A673 (cell line): Measurements from ENCODE around the gene DAZAP2. TPM values are rescaled to one million over a fixed set of nuclear protein-coding genes. Genes with fewer than 3 reads are reported as not detected.

Source experiments
- BruUV-seq: library from RNA; stranded (reverse); fragments of 400-500 nt; replicated peaks from 2 replicates; lab custom pipeline; 2021; lab: Mats Ljungman, UMichigan
- CTCF ChIA-PET: fragments of 300-600 bp; sonication (Branson Sonifier 250); formaldehyde crosslinking; loops from one replicate; lab custom pipeline; 2022; ENCODE audit warnings: antibody characterized with exemption; lab: Charles Lee
- POLR2A ChIA-PET: fragments of 300-600 bp; sonication (Branson Sonifier 250); formaldehyde crosslinking; loops from one replicate; lab custom pipeline; 2022; ENCODE audit warnings: antibody characterized with exemption; ENCODE audit not compliant: low non-redundant PET; lab: Charles Lee
- DNase-seq: peaks from one replicate; pipeline ENCODE4 v3.0.0-alpha.2; 2015; ENCODE audit warnings: low spot score
- H3K27ac ChIP-seq: fragments of 200-600 bp; sonication (generic); 2 replicates; pipeline ENCODE4 v1.5.1; 2016; ENCODE audit warnings: mixed run types, low read depth, mild to moderate bottlenecking, mixed read lengths, antibody characterized with exemption, low read length; ENCODE audit not compliant: poor library complexity, severe bottlenecking
- H3K27me3 ChIP-seq: fragments of 200-600 bp; sonication (generic); replicated peaks from 2 replicates; pipeline ENCODE4 v1.6.1; 2017; ENCODE audit warnings: mixed run types, low read depth, mild to moderate bottlenecking, mixed read lengths, antibody characterized with exemption, low read length; ENCODE audit not compliant: insufficient read depth, poor library complexity
- H3K36me3 ChIP-seq: fragments of 200-600 bp; sonication (generic); 2 replicates; pipeline ENCODE4 v1.6.1; 2016; ENCODE audit warnings: mixed run types, mild to moderate bottlenecking, mixed read lengths, antibody characterized with exemption, low read length; ENCODE audit not compliant: insufficient read depth, poor library complexity, severe bottlenecking
- H3K4me1 ChIP-seq: fragments of 200-600 bp; sonication (generic); 2 replicates; pipeline ENCODE4 v1.6.1; 2017; ENCODE audit warnings: mixed run types, mild to moderate bottlenecking, mixed read lengths, antibody characterized with exemption, low read length; ENCODE audit not compliant: insufficient read depth, poor library complexity, severe bottlenecking
- H3K4me3 ChIP-seq: fragments of 200-600 bp; sonication (generic); 2 replicates; pipeline ENCODE4 v1.5.1; 2016; ENCODE audit warnings: low read depth, mixed run types, mild to moderate bottlenecking, mixed read lengths, low read length; ENCODE audit not compliant: poor library complexity, severe bottlenecking
- H3K9me3 ChIP-seq: fragments of 200-600 bp; sonication (generic); 2 replicates; pipeline ENCODE4 v1.6.1; 2016; ENCODE audit warnings: mixed run types, low read depth, mild to moderate bottlenecking, mixed read lengths, antibody characterized with exemption, low read length; ENCODE audit not compliant: poor library complexity, severe bottlenecking
- CTCF ChIP-seq: fragments of 300-800, 200-600 bp; sonication (generic); conservative IDR thresholded peaks from 2 replicates; pipeline ENCODE4 v1.5.1; 2017; ENCODE audit warnings: low read depth, mild to moderate bottlenecking, antibody characterized with exemption, low read length, moderate library complexity, mixed read lengths
- EZH2 ChIP-seq: fragments of 200-600 bp; sonication (generic); IDR thresholded peaks from 2 replicates; pipeline ENCODE4 v1.6.1; 2017; ENCODE audit warnings: borderline replicate concordance, low read depth, mild to moderate bottlenecking, mixed read lengths, antibody characterized with exemption, low read length; ENCODE audit not compliant: poor library complexity, severe bottlenecking
- intact Hi-C: fragments of 100-400 bp; cut with micrococcal nuclease; formaldehyde crosslinking; loops from one replicate; pipeline ENCODE4 v1.10.0; 2022; ENCODE audit not compliant: unreplicated experiment
- total RNA-seq: library from RNA; stranded (reverse); gene quantifications from 2 replicates; pipeline ENCODE4 v1.2.3, GENCODE V29; 2021

The DAZAP2 gene
- total RNA-seq, 1 experiment from 2014 or later, result 138 TPM

GRCh38 chr12:51275088-51275487 is 36.5 kb downstream of the DAZAP2 start:
- DNase-seq, result no peak
- H3K27ac ChIP-seq, result no peak overlapping the region
- H3K27me3 ChIP-seq, result no peaks in the 10 kb centered on the region
- POLR2A ChIA-PET, result no interaction called here
- CTCF ChIA-PET, result no interaction called here
- no peaks in the 10 kb centered on the region for H3K36me3 ChIP-seq
- H3K4me1 ChIP-seq, result peaks cover 5% of the 10 kb centered on the region
- TF ChIP-seq EZH2 (no peak), CTCF (no peak)
- no TSS peak for BruUV-seq
- no peak overlapping the region for H3K4me3 ChIP-seq
- intact Hi-C loops, result no loop called here
- H3K9me3 ChIP-seq, result no peaks in the 10 kb centered on the region

GRCh38 chr12:51281202-51281924 is 42.7 kb downstream of the DAZAP2 start:
- no peak overlapping the region for H3K4me3 ChIP-seq
- CTCF ChIA-PET, result no interaction called here
- no peaks in the 10 kb centered on the region for H3K4me1 ChIP-seq
- H3K27ac ChIP-seq, result no peak overlapping the region
- no peaks in the 10 kb centered on the region for H3K9me3 ChIP-seq
- POLR2A ChIA-PET, result no interaction called here
- no peak for DNase-seq
- H3K36me3 ChIP-seq, result no peaks in the 10 kb centered on the region
- TF ChIP-seq EZH2, result no peak
- TF ChIP-seq CTCF, result no peak
- intact Hi-C loops, result no loop called here
- BruUV-seq, result no TSS peak
- H3K27me3 ChIP-seq, result no peaks in the 10 kb centered on the region

- intact Hi-C loops, result no loop called here
- POLR2A ChIA-PET, result no interaction called here
- Histone ChIP-seq H3K9me3 (no peaks in the 10 kb centered on the region), H3K27ac (no peak overlapping the region), H3K4me1 (no peaks in the 10 kb centered on the region), H3K4me3 (no peak overlapping the region), H3K36me3 (no peaks in the 10 kb centered on the region), H3K27me3 (no peaks in the 10 kb centered on the region)
- CTCF ChIA-PET, result no interaction called here
- TF ChIP-seq CTCF, result no peak
- no peak for TF ChIP-seq EZH2
- BruUV-seq, result no TSS peak
- no peak for DNase-seq
Observed at GRCh38 chr12:51285843-51286242, 47.2 kb downstream of the DAZAP2 start.
